Stimulated activated CD4-positive, alpha-beta T cell treated with anti-CD3 and anti-CD28 coated beads, TNF-alpha, amount 100 ng/mL, for 48 hours (primary cell): Measurements from ENCODE around the gene MARK3.
"Not testable (repeated sequence)": the region's sequence is repeated elsewhere in the genome, so short reads cannot be mapped to it uniquely, and the experiment has no call there.

Source experiments
- DNase-seq, 3 donors: peaks; one replicate each; pipeline ENCODE4 v3.0.0-alpha.2; 2020; ENCODE audit warnings: low read depth in 3 of 3

The MARK3 gene

GRCh38 chr14:103525430-103526246 is 140.4 kb downstream of the MARK3 start:
- not testable (repeated sequence) for DNase-seq

- DNase-seq = no peak
Observed at GRCh38 chr14:103526247-103526913, 141.2 kb downstream of the MARK3 start.

- DNase-seq = no peak
Observed at GRCh38 chr14:103526914-103527248, 141.7 kb downstream of the MARK3 start.

- peak in 1 of 3 donors; percentile 35 for DNase-seq
Observed at GRCh38 chr14:103527408-103528145, 142.4 kb downstream of the MARK3 start.

GRCh38 chr14:103528146-103528586 is 143.0 kb downstream of the MARK3 start:
- DNase-seq = no peak

GRCh38 chr14:103528587-103529382 is 143.6 kb downstream of the MARK3 start, which contains the start of gene TRMT61A:
TSS of gene TRMT61A (plus strand) at chr14:103529196. CDS start at chr14:103529979, 783 bp downstream.
- DNase-seq = peak; percentile 56 to 71 (median 59)

- no peak for DNase-seq
Observed at GRCh38 chr14:103529383-103530365, 144.5 kb downstream of the MARK3 start.

GRCh38 chr14:103530390-103530789 is 145.2 kb downstream of the MARK3 start:
- DNase-seq = no peak

GRCh38 chr14:103530831-103531230 is 145.6 kb downstream of the MARK3 start:
- no peak for DNase-seq

GRCh38 chr14:103531421-103532215 is 146.4 kb downstream of the MARK3 start:
- no peak for DNase-seq

- DNase-seq = no peak
Observed at GRCh38 chr14:103532216-103533136, 147.3 kb downstream of the MARK3 start.

- DNase-seq = no peak
Observed at GRCh38 chr14:103533137-103533998, 148.2 kb downstream of the MARK3 start.

- no peak for DNase-seq
Observed at GRCh38 chr14:103533999-103534575, 148.9 kb downstream of the MARK3 start.

GRCh38 chr14:103534576-103535061 is 149.4 kb downstream of the MARK3 start:
- no peak for DNase-seq

- DNase-seq = no peak
Observed at GRCh38 chr14:103535081-103535890, 150.1 kb downstream of the MARK3 start.
